ENCODE measurements around the gene LYST. TPM values are rescaled to one million over a fixed set of nuclear protein-coding genes. Genes with fewer than 3 reads are reported as not detected.

Gene LYST
- total RNA-seq, 2 experiments from 2014 or later = 24.7 to 26.8 TPM

DNA sequence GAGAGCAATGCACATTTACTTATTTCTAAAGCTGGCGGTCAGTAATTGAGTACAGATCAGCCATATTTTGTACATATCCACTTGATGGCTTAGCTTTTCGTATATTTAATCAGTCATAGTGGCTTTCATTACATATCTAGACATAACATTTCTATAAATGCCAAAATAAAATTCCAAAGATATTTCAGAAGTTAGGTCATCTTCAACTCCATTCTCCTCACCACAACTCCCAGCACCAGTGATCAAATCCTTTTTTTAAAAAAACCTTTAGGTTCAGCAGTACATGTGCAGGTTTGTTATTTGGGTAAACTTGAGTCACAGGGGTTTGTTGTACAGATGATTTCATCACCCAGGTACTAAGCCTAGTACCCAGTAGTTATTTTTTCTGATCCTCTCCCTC lies 163.2 kb downstream of the LYST start:
- POLR2A ChIA-PET = no interaction called here
- no peak overlapping the region for H3K27ac Mint-ChIP-seq
- H3K27me3 Mint-ChIP-seq = no peaks in the 10 kb centered on the region
- H3K36me3 Mint-ChIP-seq (ENCODE audit: low read depth) = peaks cover 50% of the 10 kb centered on the region
- no peaks in the 10 kb centered on the region for H3K4me1 Mint-ChIP-seq
- no peak for DNase-seq
- H3K4me3 Mint-ChIP-seq = no peak overlapping the region
- CTCF ChIA-PET = interaction anchor here (0.6 to 2.1 kb wide), 5 partner anchors 11 to 106 kb away, joined by 3 to 4 read pairs (median 3); no protein-coding TSS in a partner anchor
- no peaks in the 10 kb centered on the region for H3K9me3 Mint-ChIP-seq

DNA sequence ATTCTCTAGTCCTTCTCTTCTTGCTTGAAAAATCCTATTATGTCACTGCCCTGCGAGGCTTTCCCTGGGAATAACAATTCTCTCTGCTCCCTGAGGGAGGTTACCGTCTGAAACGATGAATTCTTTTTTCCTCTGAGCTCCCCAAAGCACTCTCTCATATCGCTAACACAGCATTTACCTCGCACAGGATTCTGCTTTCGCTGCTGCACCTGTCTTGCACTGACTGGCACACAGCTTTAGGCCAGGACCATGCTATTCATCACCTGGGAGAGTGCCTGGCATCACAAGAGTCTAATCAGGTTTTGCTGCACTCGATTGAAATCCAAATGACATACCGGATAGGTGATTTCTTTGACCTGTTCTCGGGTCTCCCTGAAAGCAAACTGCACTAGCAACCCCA lies 164.3 kb downstream of the LYST start:
- POLR2A ChIA-PET = no interaction called here
- H3K36me3 Mint-ChIP-seq (ENCODE audit: low read depth) = peaks cover 50% of the 10 kb centered on the region
- peaks cover 6% of the 10 kb centered on the region for H3K4me1 Mint-ChIP-seq
- no peak for DNase-seq
- CTCF ChIA-PET = interaction anchor here (0.8 kb wide), 1 partner anchor 81 kb away, joined by 3 read pairs; no protein-coding TSS in a partner anchor
- H3K27ac Mint-ChIP-seq = no peak overlapping the region
- H3K27me3 Mint-ChIP-seq = no peaks in the 10 kb centered on the region
- H3K9me3 Mint-ChIP-seq = no peaks in the 10 kb centered on the region
- no peak overlapping the region for H3K4me3 Mint-ChIP-seq

DNA sequence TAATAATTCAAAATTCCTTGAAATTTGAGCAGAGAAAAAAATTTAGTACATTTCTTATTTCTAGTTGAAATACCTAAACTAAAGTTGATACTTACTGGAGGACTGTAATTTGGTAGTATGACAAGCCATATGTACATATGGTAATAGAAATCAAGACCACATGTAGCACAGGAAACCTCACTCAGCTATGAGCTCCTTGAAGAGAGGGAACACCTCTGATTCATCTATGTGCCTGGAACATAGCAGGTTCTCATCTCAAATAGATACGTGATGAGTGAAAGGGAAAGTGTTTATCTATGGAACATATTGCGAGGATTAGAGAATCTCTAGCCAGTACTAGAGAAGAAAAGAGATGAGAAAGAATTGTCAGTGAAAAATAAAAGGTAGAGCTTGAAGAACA lies 169.2 kb downstream of the LYST start:
- H3K4me3 Mint-ChIP-seq = no peak overlapping the region
- H3K36me3 Mint-ChIP-seq (ENCODE audit: low read depth) = peaks cover 54% of the 10 kb centered on the region
- H3K9me3 Mint-ChIP-seq = no peaks in the 10 kb centered on the region
- H3K27me3 Mint-ChIP-seq = no peaks in the 10 kb centered on the region
- H3K27ac Mint-ChIP-seq = no peak overlapping the region
- POLR2A ChIA-PET = no interaction called here
- CTCF ChIA-PET = interaction anchor here (0.9 to 1.4 kb wide), 2 partner anchors 80 to 98 kb away, joined by 3 read pairs; no protein-coding TSS in a partner anchor
- no peak for DNase-seq
- peaks cover 8% of the 10 kb centered on the region for H3K4me1 Mint-ChIP-seq

DNA sequence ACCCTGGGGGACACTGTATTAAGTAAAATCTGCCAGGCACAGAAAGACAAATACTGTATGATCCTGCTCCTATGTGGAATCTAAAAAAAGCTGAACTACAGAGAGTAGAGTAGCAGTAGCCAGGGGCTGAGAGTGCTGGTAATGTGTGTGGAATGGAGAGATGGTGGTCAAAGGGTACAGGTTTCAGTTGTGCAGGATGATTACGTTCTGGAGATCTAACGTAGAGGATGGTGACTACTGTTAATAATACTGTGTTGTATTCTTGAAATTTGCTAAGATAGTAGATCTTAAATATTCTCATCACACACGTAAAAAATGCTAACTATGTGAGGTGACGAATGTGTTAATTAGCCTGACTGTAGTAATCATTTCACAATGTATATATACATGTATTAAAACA lies 177.3 kb downstream of the LYST start:
- ChIA-PET CTCF (interaction anchor here (0.9 kb wide), 1 partner anchor 282 kb away, joined by 3 read pairs; no protein-coding TSS in a partner anchor), POLR2A (no interaction called here)
- Mint-ChIP-seq H3K27ac (no peak overlapping the region), H3K9me3 (no peaks in the 10 kb centered on the region), H3K36me3 (ENCODE audit: low read depth) (peaks cover 21% of the 10 kb centered on the region), H3K4me1 (no peaks in the 10 kb centered on the region), H3K27me3 (no peaks in the 10 kb centered on the region), H3K4me3 (no peak overlapping the region)
- no peak for DNase-seq

DNA sequence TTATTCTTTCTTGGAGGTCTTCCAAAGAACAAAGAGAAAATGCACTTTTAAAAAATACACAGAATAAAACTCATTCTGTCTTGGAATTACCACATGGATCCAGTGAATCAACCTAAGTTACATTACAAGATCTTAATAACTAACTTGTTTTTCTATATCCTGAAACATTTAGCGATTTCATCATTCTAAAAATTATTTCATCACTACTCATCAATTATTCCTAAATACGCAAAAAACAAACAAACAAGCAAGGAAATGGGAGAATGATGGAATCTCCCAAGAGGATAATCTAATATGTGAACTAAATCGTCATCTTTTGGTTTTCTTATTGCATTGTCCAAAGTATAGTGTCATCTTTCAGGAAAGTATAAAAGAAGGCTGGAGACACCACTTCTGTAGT lies 178.6 kb downstream of the LYST start:
- H3K9me3 Mint-ChIP-seq = no peaks in the 10 kb centered on the region
- no peak overlapping the region for H3K4me3 Mint-ChIP-seq
- CTCF ChIA-PET = no interaction called here
- H3K36me3 Mint-ChIP-seq (ENCODE audit: low read depth) = peaks cover 15% of the 10 kb centered on the region
- no peaks in the 10 kb centered on the region for H3K27me3 Mint-ChIP-seq
- no peak for DNase-seq
- POLR2A ChIA-PET = no interaction called here
- no peaks in the 10 kb centered on the region for H3K4me1 Mint-ChIP-seq
- no peak overlapping the region for H3K27ac Mint-ChIP-seq

DNA sequence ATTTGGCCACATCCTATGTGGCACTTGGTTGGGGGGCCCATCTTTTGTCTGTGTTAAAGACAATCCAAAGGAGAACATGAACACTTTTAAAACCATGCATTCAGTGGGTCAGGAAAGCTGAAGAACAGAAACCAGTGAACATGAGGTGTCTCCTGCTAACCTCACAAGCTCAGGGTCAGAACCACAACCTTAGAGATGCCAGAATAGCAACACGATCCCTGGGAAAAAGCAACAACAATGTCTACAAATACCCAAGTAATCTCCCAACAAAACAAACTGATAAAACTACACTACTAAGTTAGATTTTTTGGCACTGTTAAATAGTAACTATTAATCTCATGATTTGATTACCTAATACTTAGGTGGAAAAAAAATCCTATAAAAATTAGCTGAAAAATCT lies 183.1 kb downstream of the LYST start:
- no peaks in the 10 kb centered on the region for H3K9me3 Mint-ChIP-seq
- POLR2A ChIA-PET = interaction anchor here (0.5 kb wide), 1 partner anchor 16 kb away, joined by 4 read pairs; no protein-coding TSS in a partner anchor
- no peak for DNase-seq
- no peak overlapping the region for H3K27ac Mint-ChIP-seq
- H3K27me3 Mint-ChIP-seq = no peaks in the 10 kb centered on the region
- CTCF ChIA-PET = interaction anchor here (0.6 to 1.0 kb wide), 5 partner anchors 20 to 170 kb away, joined by 3 to 4 read pairs (median 3); no protein-coding TSS in a partner anchor
- H3K4me3 Mint-ChIP-seq = no peak overlapping the region
- H3K4me1 Mint-ChIP-seq = no peaks in the 10 kb centered on the region
- peaks cover 20% of the 10 kb centered on the region for H3K36me3 Mint-ChIP-seq (ENCODE audit: low read depth)

DNA sequence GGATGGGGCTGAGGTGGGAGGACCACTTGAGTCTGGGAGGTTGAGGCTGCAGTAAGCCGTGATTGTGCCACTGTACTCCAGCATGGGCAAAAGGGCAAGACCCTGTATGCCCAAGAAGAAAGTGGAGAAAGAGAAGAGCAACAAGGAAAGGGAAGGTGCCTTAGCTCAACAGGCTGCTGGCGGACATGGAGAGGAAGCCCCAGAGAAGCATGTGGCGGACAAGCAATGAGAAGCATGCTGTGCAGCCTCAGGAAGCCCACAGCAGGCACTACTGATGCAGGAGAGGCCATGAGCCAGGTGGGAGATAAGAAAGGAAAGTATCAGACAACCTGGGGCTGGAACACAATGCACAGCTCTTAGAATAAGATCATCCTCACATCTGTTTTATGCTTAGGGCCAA lies 184.5 kb downstream of the LYST start:
- no peaks in the 10 kb centered on the region for H3K27me3 Mint-ChIP-seq
- no peaks in the 10 kb centered on the region for H3K4me1 Mint-ChIP-seq
- H3K27ac Mint-ChIP-seq = no peak overlapping the region
- POLR2A ChIA-PET = no interaction called here
- DNase-seq = no peak
- CTCF ChIA-PET = no interaction called here
- H3K4me3 Mint-ChIP-seq = no peak overlapping the region
- H3K36me3 Mint-ChIP-seq (ENCODE audit: low read depth) = peaks cover 23% of the 10 kb centered on the region
- H3K9me3 Mint-ChIP-seq = no peaks in the 10 kb centered on the region

DNA sequence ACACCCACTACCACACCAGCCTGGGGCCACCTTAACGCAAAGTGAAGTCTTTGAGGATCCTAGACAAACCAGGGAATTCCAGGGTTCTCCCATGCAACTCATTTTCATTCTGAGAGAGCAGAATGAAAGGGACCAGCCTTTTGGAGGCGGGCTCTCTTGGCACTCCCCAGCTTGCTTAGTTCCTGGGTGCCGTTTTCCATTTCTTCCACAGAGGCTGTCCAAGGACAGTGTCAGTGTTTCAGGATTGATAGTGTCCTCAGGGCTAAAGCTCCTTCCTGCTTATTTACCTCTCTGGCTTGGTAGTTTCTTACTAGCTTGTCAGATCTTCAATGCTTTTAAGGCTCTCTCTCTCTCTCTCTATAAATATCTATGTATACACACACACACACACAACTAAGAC lies 187.1 kb downstream of the LYST start:
- CTCF ChIA-PET = interaction anchor here (1.1 to 1.6 kb wide), 2 partner anchors 48 to 128 kb away, joined by 3 read pairs; no protein-coding TSS in a partner anchor
- no peak overlapping the region for H3K27ac Mint-ChIP-seq
- POLR2A ChIA-PET = no interaction called here

DNA sequence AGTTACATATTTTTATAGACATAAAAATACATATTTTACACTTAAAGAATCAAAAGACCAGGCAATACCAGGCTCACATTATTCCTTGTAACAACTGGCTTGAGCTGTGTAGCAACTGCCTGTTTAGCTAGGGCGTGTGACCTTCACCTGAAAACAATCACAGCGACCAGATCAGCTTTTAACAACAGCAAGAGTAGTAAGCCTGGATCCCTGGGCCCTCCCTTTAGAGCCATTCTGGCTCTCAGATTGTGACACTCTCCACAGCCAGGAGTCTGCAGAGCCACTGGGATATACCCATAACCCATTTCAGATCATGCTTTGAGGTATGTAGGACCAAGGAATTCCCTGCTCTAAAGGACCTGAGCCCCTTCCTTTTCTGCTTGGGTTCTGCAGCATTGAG lies 187.7 kb downstream of the LYST start:
- Mint-ChIP-seq H3K27ac (no peak overlapping the region), H3K36me3 (ENCODE audit: low read depth) (peaks cover 46% of the 10 kb centered on the region), H3K4me1 (peaks cover 7% of the 10 kb centered on the region), H3K9me3 (peaks cover 20% of the 10 kb centered on the region), H3K4me3 (no peak overlapping the region), H3K27me3 (no peaks in the 10 kb centered on the region)
- POLR2A ChIA-PET = no interaction called here
- no peak for DNase-seq
- CTCF ChIA-PET = interaction anchor here (1.1 to 1.6 kb wide), 2 partner anchors 47 to 128 kb away, joined by 3 read pairs; no protein-coding TSS in a partner anchor

More for the DNA sequence above, 187.1 kb downstream of the LYST start:
- Mint-ChIP-seq H3K9me3 (peaks cover 15% of the 10 kb centered on the region), H3K4me1 (peaks cover 7% of the 10 kb centered on the region), H3K27me3 (no peaks in the 10 kb centered on the region), H3K36me3 (ENCODE audit: low read depth) (peaks cover 41% of the 10 kb centered on the region), H3K4me3 (no peak overlapping the region)
- no peak for DNase-seq

DNA sequence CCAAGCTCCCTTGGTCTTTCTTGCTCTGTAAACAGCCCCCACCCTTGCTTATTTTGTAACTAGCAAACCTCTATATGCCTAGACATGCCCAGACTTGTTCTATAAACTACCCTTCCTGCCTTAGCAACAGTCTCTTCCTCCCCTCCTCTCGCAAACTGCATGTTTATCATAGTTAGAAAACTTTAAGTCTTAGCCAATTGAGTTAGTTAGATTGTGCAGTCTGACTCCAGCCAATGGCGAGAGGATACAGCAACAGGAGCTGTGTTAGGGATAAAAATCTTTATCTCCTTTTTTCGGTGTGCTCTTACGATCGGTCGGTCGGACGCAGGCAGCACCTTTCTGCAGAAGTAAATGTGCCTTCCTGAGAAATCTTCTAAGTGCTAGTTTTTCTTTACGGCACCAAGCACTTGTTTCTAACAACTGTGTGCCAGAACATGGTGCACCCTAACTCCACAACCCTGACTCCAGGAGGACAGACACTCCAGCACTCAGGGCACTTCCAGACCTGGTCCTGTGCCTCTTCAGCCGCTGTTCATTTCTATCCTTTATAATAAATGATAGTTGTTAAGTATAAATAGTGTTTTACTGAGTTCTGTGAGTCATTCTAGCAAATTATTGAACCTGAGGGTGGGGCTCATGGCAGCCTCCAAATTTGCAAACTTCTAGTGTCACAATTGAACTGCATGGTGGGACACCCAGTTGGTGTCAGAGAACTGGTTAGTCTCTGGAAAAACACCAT lies 191.4 kb downstream of the LYST start:
- Mint-ChIP-seq H3K27ac (peak overlapping the region; percentile 80), H3K36me3 (ENCODE audit: low read depth) (peaks cover 67% of the 10 kb centered on the region), H3K4me1 (peaks cover 7% of the 10 kb centered on the region), H3K4me3 (no peak overlapping the region), H3K27me3 (no peaks in the 10 kb centered on the region), H3K9me3 (peaks cover 50% of the 10 kb centered on the region)
- CTCF ChIA-PET = interaction anchor here (0.5 kb wide), 1 partner anchor 344 kb away, joined by 3 read pairs; no protein-coding TSS in a partner anchor
- no peak for DNase-seq
- POLR2A ChIA-PET = no interaction called here

DNA sequence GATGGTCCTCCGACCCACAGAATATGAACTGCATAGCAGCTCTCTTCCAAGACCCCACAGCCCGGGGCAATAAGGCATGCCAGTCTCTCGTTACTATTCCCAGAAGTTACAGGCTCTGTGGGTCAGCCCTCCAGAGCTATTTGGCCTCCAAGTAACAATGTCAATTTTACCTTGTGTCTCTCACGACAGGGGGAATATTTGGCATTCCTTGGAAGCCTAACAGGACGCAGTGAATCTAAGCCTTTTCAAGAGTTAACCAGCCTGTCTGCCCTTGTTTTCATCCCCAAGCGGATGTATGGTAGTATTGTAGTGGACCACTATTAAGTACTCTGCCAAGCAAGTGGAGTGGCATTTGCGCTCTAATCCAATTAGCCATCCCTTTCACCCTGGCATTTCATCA lies 192.7 kb downstream of the LYST start:
- peak overlapping the region; percentile 15 for H3K27ac Mint-ChIP-seq
- no peak for DNase-seq
- ChIA-PET POLR2A (no interaction called here), CTCF (interaction anchor here (0.5 to 0.6 kb wide), 2 partner anchors 18 to 23 kb away, joined by 3 to 11 read pairs; no protein-coding TSS in a partner anchor)
- H3K27me3 Mint-ChIP-seq = no peaks in the 10 kb centered on the region
- peaks cover 60% of the 10 kb centered on the region for H3K9me3 Mint-ChIP-seq
- H3K4me3 Mint-ChIP-seq = no peak overlapping the region
- H3K36me3 Mint-ChIP-seq (ENCODE audit: low read depth) = peaks cover 80% of the 10 kb centered on the region
- peaks cover 7% of the 10 kb centered on the region for H3K4me1 Mint-ChIP-seq

DNA sequence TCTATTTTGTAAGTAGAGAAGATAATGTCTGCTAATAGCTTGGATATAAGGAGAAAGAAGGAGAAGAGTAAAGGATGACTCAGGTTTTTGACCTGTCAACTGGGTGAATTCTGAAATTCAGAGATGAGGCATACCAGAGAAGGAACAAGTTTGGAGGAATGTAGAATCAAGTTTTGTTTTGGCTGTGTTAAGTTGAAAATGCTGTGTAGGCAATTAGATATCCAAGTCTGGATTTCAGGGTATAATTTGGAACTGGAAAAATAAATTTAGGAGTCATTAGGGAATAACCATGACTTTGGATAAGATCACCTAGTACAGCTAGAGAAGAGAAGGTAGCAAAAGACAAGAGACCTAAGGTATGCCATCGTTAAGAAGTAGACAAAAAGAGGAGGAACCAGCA lies 194.7 kb downstream of the LYST start:
- H3K27me3 Mint-ChIP-seq = no peaks in the 10 kb centered on the region
- H3K27ac Mint-ChIP-seq = no peak overlapping the region
- H3K9me3 Mint-ChIP-seq = peaks cover 64% of the 10 kb centered on the region
- CTCF ChIA-PET = no interaction called here
- peaks cover 82% of the 10 kb centered on the region for H3K36me3 Mint-ChIP-seq (ENCODE audit: low read depth)
- no peak overlapping the region for H3K4me3 Mint-ChIP-seq
- POLR2A ChIA-PET = no interaction called here
- no peak for DNase-seq
- H3K4me1 Mint-ChIP-seq = peaks cover 7% of the 10 kb centered on the region

DNA sequence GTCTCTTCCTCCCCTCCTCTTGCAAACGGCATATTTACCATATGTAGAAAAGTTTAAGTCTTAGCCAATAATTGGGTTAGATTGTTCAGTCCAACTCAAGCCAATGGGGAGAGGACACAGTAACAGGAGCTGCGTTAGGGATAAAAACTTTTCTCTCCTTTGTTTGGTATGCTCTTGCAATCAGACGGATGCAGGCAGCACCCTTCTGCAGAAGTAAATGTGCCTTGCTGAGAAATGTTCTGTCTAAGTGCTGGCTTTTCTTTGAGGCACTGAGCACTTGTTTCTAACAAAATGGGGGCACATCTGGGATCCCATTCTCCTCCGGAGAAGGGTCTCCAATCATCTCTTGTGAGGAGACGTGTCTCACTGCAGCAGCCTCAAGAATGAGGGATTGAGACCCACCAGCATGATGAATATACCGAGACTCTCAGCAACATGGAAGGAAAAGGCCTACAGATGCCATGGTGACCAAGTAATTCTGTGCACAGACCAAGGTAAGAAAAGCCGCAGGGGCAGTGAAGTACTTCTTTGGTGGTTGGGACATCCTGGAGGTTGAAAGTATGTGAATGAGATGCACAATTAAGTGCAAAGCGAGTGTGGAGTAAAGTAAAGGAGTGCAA lies 196.4 kb downstream of the LYST start:
- Mint-ChIP-seq H3K27ac (peak overlapping the region; percentile 43), H3K9me3 (peaks cover 54% of the 10 kb centered on the region), H3K4me1 (peaks cover 6% of the 10 kb centered on the region), H3K4me3 (no peak overlapping the region), H3K36me3 (ENCODE audit: low read depth) (peaks cover 65% of the 10 kb centered on the region), H3K27me3 (no peaks in the 10 kb centered on the region)
- CTCF ChIA-PET = no interaction called here
- POLR2A ChIA-PET = no interaction called here
- DNase-seq = no peak

Data from activated CD4-positive, alpha-beta T cell treated with anti-CD3 and anti-CD28 coated beads, Interleukin-2, amount 10 ng/mL, durations not matched to agents 7 days and 5 days (primary cell).